ENCODE data around the gene NDUFS2.

GRCh38 chr1:161171696-161172095 is 30.5 kb upstream of the NDUFS2 start:
- TF ChIP-seq CTCF (IDR thresholded peaks at IDR 0.05) (no peak), EZH2 (IDR thresholded peaks at IDR 0.05; ENCODE audit: borderline replicate concordance, insufficient read depth, low read depth, low read length, poor library complexity, severe bottlenecking) (no peak)

All from B cell (primary cell).